ENCODE measurements around the gene UBE3D.

DNA sequence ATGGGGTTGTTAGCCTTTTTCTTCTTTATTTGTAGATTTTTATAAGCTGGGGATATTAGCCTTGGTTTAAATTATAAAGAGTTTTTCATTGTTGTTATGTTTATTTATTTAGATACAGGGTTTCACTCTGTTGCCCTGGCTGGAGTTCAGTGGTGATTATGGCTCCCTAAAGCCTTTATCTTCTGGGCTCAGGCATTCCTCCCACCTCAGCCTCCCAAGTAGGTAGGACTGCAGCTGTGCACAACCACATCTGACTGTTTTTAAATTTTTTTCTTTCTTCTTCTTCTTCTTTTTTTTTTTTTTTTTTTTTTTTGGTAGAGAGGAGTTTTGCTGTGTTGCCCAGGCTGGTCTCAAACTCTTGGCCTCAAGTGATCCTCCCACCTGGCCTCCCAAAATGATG lies 80.9 kb downstream of the UBE3D start:
- no peak for TF ChIP-seq CTCF (IDR thresholded peaks at IDR 0.05)
- no peak for TF ChIP-seq POLR2AphosphoS5 (IDR thresholded peaks at IDR 0.05; ENCODE audit: low read depth, low read length)
- TF ChIP-seq TCF7L2 (IDR thresholded peaks at IDR 0.05; ENCODE audit: low read depth, low read length) = no peak
- no peak for TF ChIP-seq REST (IDR thresholded peaks at IDR 0.05; ENCODE audit: insufficient read depth in 1 of 2, low read depth in 2 of 2, low read length in 1 of 2)
- TF ChIP-seq SIN3A (IDR thresholded peaks at IDR 0.05; ENCODE audit: borderline replicate concordance, insufficient read depth, low read depth, low read length) = no peak
